Endothelial cell of umbilical vein (primary cell): ENCODE data around the gene PCMTD2. TPM values are rescaled to one million over a fixed set of nuclear protein-coding genes. Genes with fewer than 3 reads are reported as not detected.
A peak's percentile ranks its signal among the peaks of the same experiment; 100 is the strongest.

Experiments
- BruUV-seq: library from RNA; stranded (reverse); fragments of 400-500 nt; replicated peaks from 2 replicates; lab custom pipeline; 2021; lab: Mats Ljungman, UMichigan
- CTCF ChIA-PET: fragments of 300-600, 350-600 bp; sonication (Branson Sonifier 250); formaldehyde crosslinking; loops from one replicate; lab custom pipeline; 2021; ENCODE audit warnings: antibody characterized with exemption, inconsistent platforms; lab: Charles Lee
- POLR2A ChIA-PET: fragments of 300-600, 350-600 bp; sonication (Branson Sonifier 250); formaldehyde crosslinking; loops from one replicate; lab custom pipeline; 2021; ENCODE audit warnings: antibody characterized with exemption, inconsistent platforms; lab: Charles Lee
- DNase-seq: peaks from one replicate; pipeline ENCODE4 v3.0.0-alpha.2; 2011; ENCODE audit warnings: low read depth, low spot score
- FAIRE-seq: peaks from 2 replicates; lab custom pipeline; 2011; peaks lifted over from hg19 to GRCh38; lab: Jason Lieb, UNC
- H2AFZ ChIP-seq: 2 replicates; pipeline ENCODE4 v1.6.0; 2012; ENCODE audit warnings: low read depth, low read length, control low read depth, inconsistent platforms
- H3K27ac ChIP-seq: 2 replicates; pipeline ENCODE4 v1.5.1; 2011; ENCODE audit warnings: low read depth, mild to moderate bottlenecking, control low read depth, low read length, moderate library complexity; ENCODE audit not compliant: insufficient read depth
- H3K27me3 ChIP-seq, 2 experiments: 2 replicates each; pipeline versions ENCODE4 v1.6.0 to v1.6.1; 2011; ENCODE audit warnings: low read length in 2 of 2, mixed read lengths in 1 of 2; ENCODE audit not compliant: control insufficient read depth in 2 of 2, insufficient read depth in 2 of 2
- H3K36me3 ChIP-seq, 2 experiments: 2 replicates in 1 of 2; 3 replicates in 1 of 2; pipeline ENCODE4 v1.5.1; 2011; ENCODE audit warnings: low read length in 2 of 2, mild to moderate bottlenecking in 1 of 2, moderate library complexity in 1 of 2; ENCODE audit not compliant: control insufficient read depth in 2 of 2, insufficient read depth in 2 of 2; ENCODE audit errors: extremely low read depth in 1 of 2
- H3K4me1 ChIP-seq: 3 replicates; pipeline ENCODE4 v1.5.1; 2011; ENCODE audit warnings: mild to moderate bottlenecking, low read length; ENCODE audit not compliant: control insufficient read depth, insufficient read depth; ENCODE audit errors: extremely low read depth
- H3K4me2 ChIP-seq: 2 replicates; pipeline ENCODE4 v1.6.1; 2011; ENCODE audit warnings: low read length, control low read depth, mixed read lengths; ENCODE audit not compliant: insufficient read depth
- H3K4me3 ChIP-seq, 3 experiments: fragments of 200-600 bp in 1 of 3; sonication (generic), shearing (Covaris generic) in 1 of 3; replicated peaks in 1 of 3; 2 replicates each; pipeline ENCODE4 v1.5.1; 2011 to 2016; ENCODE audit warnings: control low read depth in 3 of 3, low read length in 3 of 3, mild to moderate bottlenecking in 2 of 3, inconsistent platforms in 1 of 3, low read depth in 1 of 3, moderate library complexity in 1 of 3; ENCODE audit not compliant: insufficient read depth in 1 of 3
- H3K79me2 ChIP-seq: 2 replicates; pipeline ENCODE4 v1.6.0; 2012; ENCODE audit warnings: low read length, inconsistent platforms; ENCODE audit not compliant: control insufficient read depth, insufficient read depth
- H3K9ac ChIP-seq: replicated peaks from 2 replicates; pipeline ENCODE3; 2011; ENCODE audit warnings: low read length, control low read depth; ENCODE audit not compliant: insufficient read depth; ENCODE audit errors: extremely low read depth
- H3K9me1 ChIP-seq: replicated peaks from 3 replicates; pipeline ENCODE4 v1.6.0; 2011; ENCODE audit warnings: mild to moderate bottlenecking, low read length; ENCODE audit not compliant: control insufficient read depth, insufficient read depth; ENCODE audit errors: extremely low read depth
- H3K9me3 ChIP-seq: replicated peaks from 2 replicates; pipeline ENCODE4 v1.5.1; 2012; ENCODE audit warnings: low read length, inconsistent platforms; ENCODE audit not compliant: control insufficient read depth, insufficient read depth
- H4K20me1 ChIP-seq: replicated peaks from 2 replicates; pipeline ENCODE3; 2011; ENCODE audit warnings: mild to moderate bottlenecking, low read length; ENCODE audit not compliant: control insufficient read depth, insufficient read depth; ENCODE audit errors: extremely low read depth
- EZH2 ChIP-seq: IDR thresholded peaks from 2 replicates; pipeline ENCODE4 v1.6.1; 2012; ENCODE audit warnings: borderline replicate concordance, low read depth, mild to moderate bottlenecking, moderate library complexity, low read length, inconsistent platforms; ENCODE audit not compliant: severe bottlenecking
- GATA2 ChIP-seq: IDR thresholded peaks from 2 replicates; pipeline ENCODE4 v1.7.0; 2011; ENCODE audit warnings: low read depth, mild to moderate bottlenecking, moderate library complexity, mixed read lengths, low read length; ENCODE audit not compliant: insufficient read length, insufficient read depth
- JUN ChIP-seq: IDR thresholded peaks from 2 replicates; pipeline ENCODE4 v1.6.1; 2011; ENCODE audit warnings: borderline replicate concordance, low read depth; ENCODE audit not compliant: insufficient read length, insufficient read depth
- MAX ChIP-seq: IDR thresholded peaks from 2 replicates; pipeline ENCODE4 v1.6.1; 2011; ENCODE audit not compliant: insufficient read depth, insufficient read length
- MYC ChIP-seq: IDR thresholded peaks from one replicate; pipeline ENCODE4 v1.6.1; 2011; ENCODE audit warnings: mild to moderate bottlenecking, low read depth, low read length
- POLR2A ChIP-seq: IDR thresholded peaks from 2 replicates; pipeline ENCODE4 v1.6.1; 2012; ENCODE audit warnings: low read depth, mild to moderate bottlenecking, control low read depth, low read length
- POLR2AphosphoS5 ChIP-seq: IDR thresholded peaks from 2 replicates; pipeline ENCODE4 v1.6.1; 2012; ENCODE audit warnings: low read depth, mild to moderate bottlenecking, control low read depth, low read length, moderate library complexity; ENCODE audit not compliant: insufficient read depth
- dilution Hi-C: fragments of 300-500 bp; cut with MboI; formaldehyde crosslinking; loops from one replicate; pipeline ENCODE4 v1.15.0; 2019; ENCODE audit warnings: low sequenced_read_pairs; ENCODE audit not compliant: extremely low pct_ligation_motif_present
- intact Hi-C: fragments of 100-400 bp; cut with micrococcal nuclease; formaldehyde crosslinking; loops from one replicate; pipeline ENCODE4 v1.10.0; 2022
- polyA plus RNA-seq, 4 experiments: library from polyadenylated mRNA; depleted of rRNA in 3 of 4; stranded (reverse) in 3 of 4; unstranded in 1 of 4; fragments of >200 nt; gene quantifications; 2 replicates each; pipeline versions ENCODE4 v1.2.1 to v1.2.3, GENCODE V29; 2011 to 2012; ENCODE audit warnings: missing spikeins in 1 of 4
- total RNA-seq: library from RNA; stranded (reverse); gene quantifications from 2 replicates; pipeline ENCODE4 v1.2.3, GENCODE V29; 2021

Gene PCMTD2
- total and polyA plus RNA-seq, 2 donors (not counting 3 experiments of a cell fraction or from before 2014, with no cell fraction given), result 27.4 to 45.7 TPM

DNA sequence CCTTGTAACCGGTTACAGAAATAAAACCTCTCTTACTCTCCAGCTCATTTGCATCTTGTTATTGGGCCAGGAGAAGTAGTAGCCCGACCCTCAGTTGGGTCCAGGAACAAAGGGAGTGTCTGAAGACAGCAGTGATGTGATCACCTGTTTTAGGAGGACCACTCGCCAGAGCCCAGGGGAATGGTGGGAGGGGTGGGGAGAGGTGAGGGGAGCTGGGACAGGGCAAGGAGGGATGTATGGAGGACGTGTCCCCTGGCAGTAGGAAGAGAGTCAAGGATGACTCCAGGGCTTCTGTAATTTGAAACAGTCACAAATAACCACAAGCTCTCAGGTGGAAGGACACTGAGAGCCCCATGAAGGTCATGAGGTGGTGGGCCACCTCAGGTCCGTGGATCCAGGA lies 1.4 kb upstream of the PCMTD2 start:
- Histone ChIP-seq H3K4me1 (peaks cover 14% of the 10 kb centered on the region), H3K27ac (no peak overlapping the region), H3K79me2 (peaks cover 15% of the 10 kb centered on the region), H3K9ac (no peak overlapping the region), H3K4me2 (no peak overlapping the region), H2AFZ (no peak overlapping the region), H3K36me3 (no peaks in the 10 kb centered on the region), H3K4me3 (no peak overlapping the region), H3K9me3 (no peaks in the 10 kb centered on the region), H3K9me1 (no peaks in the 10 kb centered on the region), H4K20me1 (no peaks in the 10 kb centered on the region), H3K27me3 (peaks cover 4 to 14% of the 10 kb centered on the region in 2 experiments)
- CTCF ChIA-PET, result interaction anchor here (1.5 kb wide), 1 partner anchor 32 kb away, joined by 4 read pairs; no protein-coding TSS in a partner anchor
- intact Hi-C loops, result no loop called here
- no peak for TF ChIP-seq EZH2
- no peak for TF ChIP-seq GATA2
- TF ChIP-seq JUN, result no peak
- TF ChIP-seq MYC, result no peak
- DNase-seq (no peak), FAIRE-seq (no peak)
- dilution Hi-C loops, result no loop called here
- no TSS peak for BruUV-seq
- POLR2A ChIA-PET, result no interaction called here

DNA sequence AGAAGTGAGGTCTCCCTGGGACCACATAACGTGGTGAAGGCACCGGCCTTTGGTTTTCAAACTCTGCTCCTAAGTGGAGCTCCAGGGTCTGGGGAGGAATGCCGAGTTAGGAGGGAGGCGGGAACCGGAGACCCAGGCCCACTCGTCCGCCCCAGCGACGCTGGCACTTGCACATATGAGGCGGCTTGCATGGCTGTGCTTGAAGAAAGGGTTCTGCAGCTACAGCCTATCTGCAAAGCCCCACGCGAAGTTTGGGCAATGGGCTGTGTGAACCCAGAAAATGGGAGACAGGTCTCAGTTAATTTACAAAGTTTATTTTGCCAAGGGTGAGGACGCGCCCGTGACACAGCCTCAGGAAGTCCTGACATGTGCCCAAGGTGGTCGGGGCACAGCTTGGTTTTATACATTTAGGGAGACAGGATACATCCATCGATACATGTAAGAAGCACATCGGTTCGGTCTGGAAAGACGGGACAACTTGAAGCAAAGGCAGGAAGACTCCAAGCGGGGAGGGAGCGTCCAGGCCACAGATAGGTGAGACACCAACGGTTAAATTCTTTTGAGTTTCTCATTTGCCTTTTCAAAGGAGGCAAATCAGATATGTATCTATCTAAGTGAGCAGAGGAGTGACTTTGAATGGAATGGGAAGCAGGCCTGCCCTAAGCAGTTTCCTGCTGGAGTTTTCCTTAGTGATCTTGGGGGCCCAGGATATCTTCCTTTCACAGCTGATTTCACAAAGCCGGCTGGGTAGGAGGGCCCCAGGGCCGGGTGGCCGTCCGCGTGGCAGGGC lies 782 bp upstream of the PCMTD2 start:
- Histone ChIP-seq H4K20me1 (no peaks in the 10 kb centered on the region), H3K4me3 (peak overlapping the region; percentile 41 to 86 (median 57)), H3K4me2 (peak overlapping the region; percentile 65), H3K36me3 (no peaks in the 10 kb centered on the region), H3K79me2 (peaks cover 15% of the 10 kb centered on the region), H2AFZ (peak overlapping the region; percentile 79), H3K9me3 (no peaks in the 10 kb centered on the region), H3K9me1 (no peaks in the 10 kb centered on the region), H3K4me1 (peaks cover 14% of the 10 kb centered on the region), H3K27me3 (peaks cover 4 to 12% of the 10 kb centered on the region in 2 experiments), H3K9ac (peak overlapping the region; percentile 48), H3K27ac (peak overlapping the region; percentile 10)
- BruUV-seq, result TSS peak; percentile 86
- POLR2A ChIA-PET, result no interaction called here
- DNase-seq (no peak), FAIRE-seq (no peak)
- intact Hi-C loops, result no loop called here
- no peak for TF ChIP-seq JUN
- TF ChIP-seq EZH2, result no peak
- no peak for TF ChIP-seq POLR2AphosphoS5
- TF ChIP-seq POLR2A, result no peak
- TF ChIP-seq GATA2, result no peak
- no peak for TF ChIP-seq MAX
- dilution Hi-C loops, result no loop called here
- CTCF ChIA-PET, result interaction anchor here (1.5 to 2.0 kb wide), 2 partner anchors 8 to 32 kb away, joined by 4 to 6 read pairs; no protein-coding TSS in a partner anchor
